HEK293 (cell line): ENCODE results near the gene SCYL1.
"Not testable (repeated sequence)": the region's sequence is repeated elsewhere in the genome, so short reads cannot be mapped to it uniquely, and the experiment has no call there.

Source experiments
- HOXC10 ChIP-seq: sonication (generic); formaldehyde crosslinking; IDR thresholded peaks from 2 replicates; pipeline ENCODE4 v1.8.1; 2023; ENCODE audit warnings: mild to moderate bottlenecking, missing genetic modification reagents
- ZBTB7A ChIP-seq: fragments of 450-650 bp; formaldehyde crosslinking; IDR thresholded peaks from 2 replicates; pipeline ENCODE4 v1.5.1; 2016; ENCODE audit warnings: low read depth, missing biosample characterization, missing genetic modification characterization
- ZNF76 ChIP-seq: fragments of 450-650 bp; formaldehyde crosslinking; IDR thresholded peaks from 2 replicates; pipeline ENCODE4; 2016; ENCODE audit warnings: low read depth, missing biosample characterization, missing genetic modification characterization, borderline replicate concordance
- TF ChIP-seq, protein P1 (sequence below): fragments of 450-650 bp; formaldehyde crosslinking; IDR thresholded peaks from 2 replicates; pipeline ENCODE4 v1.5.1; 2016; ENCODE audit warnings: missing biosample characterization, missing genetic modification characterization
- TF ChIP-seq, protein P2 (sequence below): fragments of 450-650 bp; formaldehyde crosslinking; IDR thresholded peaks from 2 replicates; pipeline ENCODE4 v1.5.1; 2016; ENCODE audit warnings: missing biosample characterization, missing genetic modification characterization
- TF ChIP-seq, protein P3 (sequence below): fragments of 450-650 bp; formaldehyde crosslinking; IDR thresholded peaks from 2 replicates; pipeline ENCODE4 v1.5.1; 2016; ENCODE audit warnings: missing biosample characterization, missing genetic modification characterization

DNA sequence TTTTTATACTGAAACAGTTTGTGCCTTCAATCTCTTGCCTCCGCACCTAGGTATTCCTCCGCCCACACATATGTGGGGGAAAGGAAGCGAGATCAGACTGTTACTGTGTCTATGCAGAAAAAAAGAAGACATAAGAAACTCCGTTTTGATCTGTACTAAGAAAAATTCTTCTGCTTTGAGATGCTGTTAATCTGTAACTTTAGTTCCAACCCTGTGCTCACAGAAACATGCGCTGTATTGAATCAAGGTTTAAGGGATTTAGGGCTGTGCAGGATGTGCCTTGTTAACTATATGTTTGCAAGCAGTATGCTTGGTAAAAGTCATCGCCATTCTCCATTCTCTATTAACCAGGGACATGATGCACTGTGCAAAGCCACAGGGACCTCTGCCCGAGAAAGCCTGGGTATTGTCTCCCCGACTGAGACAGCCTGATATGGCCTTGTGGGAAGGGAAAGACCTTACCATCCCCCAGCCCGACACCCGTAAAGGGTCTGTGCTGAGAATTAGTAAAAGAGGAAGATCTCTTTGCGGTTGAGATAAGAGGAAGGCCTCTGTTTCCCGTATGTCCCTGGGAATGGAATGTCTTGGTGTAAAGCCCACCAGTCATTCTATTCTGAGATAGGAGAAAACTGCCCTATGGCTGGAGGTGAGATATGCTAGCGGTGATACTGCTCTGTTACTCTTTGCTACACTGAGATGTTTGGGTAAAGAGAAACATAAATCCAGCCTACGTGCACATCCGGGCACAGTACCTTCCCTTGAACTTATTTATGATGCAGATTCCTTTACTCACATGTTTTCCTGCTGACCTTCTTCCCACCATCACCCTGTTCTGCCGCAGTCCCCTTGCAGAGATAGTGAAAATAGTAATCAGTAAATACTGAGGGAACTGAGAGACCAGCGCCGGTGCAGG, 1.9 kb upstream of the SCYL1 start:
- TF ChIP-seq, protein P1, sequence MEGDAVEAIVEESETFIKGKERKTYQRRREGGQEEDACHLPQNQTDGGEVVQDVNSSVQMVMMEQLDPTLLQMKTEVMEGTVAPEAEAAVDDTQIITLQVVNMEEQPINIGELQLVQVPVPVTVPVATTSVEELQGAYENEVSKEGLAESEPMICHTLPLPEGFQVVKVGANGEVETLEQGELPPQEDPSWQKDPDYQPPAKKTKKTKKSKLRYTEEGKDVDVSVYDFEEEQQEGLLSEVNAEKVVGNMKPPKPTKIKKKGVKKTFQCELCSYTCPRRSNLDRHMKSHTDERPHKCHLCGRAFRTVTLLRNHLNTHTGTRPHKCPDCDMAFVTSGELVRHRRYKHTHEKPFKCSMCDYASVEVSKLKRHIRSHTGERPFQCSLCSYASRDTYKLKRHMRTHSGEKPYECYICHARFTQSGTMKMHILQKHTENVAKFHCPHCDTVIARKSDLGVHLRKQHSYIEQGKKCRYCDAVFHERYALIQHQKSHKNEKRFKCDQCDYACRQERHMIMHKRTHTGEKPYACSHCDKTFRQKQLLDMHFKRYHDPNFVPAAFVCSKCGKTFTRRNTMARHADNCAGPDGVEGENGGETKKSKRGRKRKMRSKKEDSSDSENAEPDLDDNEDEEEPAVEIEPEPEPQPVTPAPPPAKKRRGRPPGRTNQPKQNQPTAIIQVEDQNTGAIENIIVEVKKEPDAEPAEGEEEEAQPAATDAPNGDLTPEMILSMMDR (tag by site-specific recombination): not testable (repeated sequence)
- not testable (repeated sequence) for TF ChIP-seq ZBTB7A (tag by site-specific recombination); ZNF76; HOXC10 (CRISPR knock-in tag)
- TF ChIP-seq, protein P2, sequence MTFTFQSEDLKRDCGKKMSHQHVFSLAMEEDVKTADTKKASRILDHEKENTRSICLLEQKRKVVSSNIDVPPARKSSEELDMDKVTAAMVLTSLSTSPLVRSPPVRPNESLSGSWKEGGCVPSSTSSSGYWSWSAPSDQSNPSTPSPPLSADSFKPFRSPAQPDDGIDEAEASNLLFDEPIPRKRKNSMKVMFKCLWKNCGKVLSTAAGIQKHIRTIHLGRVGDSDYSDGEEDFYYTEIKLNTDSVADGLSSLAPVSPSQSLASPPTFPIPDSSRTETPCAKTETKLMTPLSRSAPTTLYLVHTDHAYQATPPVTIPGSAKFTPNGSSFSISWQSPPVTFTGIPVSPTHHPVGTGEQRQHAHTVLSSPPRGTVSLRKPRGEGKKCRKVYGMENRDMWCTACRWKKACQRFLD (tag by site-specific recombination): not testable (repeated sequence)
- TF ChIP-seq, protein P3, sequence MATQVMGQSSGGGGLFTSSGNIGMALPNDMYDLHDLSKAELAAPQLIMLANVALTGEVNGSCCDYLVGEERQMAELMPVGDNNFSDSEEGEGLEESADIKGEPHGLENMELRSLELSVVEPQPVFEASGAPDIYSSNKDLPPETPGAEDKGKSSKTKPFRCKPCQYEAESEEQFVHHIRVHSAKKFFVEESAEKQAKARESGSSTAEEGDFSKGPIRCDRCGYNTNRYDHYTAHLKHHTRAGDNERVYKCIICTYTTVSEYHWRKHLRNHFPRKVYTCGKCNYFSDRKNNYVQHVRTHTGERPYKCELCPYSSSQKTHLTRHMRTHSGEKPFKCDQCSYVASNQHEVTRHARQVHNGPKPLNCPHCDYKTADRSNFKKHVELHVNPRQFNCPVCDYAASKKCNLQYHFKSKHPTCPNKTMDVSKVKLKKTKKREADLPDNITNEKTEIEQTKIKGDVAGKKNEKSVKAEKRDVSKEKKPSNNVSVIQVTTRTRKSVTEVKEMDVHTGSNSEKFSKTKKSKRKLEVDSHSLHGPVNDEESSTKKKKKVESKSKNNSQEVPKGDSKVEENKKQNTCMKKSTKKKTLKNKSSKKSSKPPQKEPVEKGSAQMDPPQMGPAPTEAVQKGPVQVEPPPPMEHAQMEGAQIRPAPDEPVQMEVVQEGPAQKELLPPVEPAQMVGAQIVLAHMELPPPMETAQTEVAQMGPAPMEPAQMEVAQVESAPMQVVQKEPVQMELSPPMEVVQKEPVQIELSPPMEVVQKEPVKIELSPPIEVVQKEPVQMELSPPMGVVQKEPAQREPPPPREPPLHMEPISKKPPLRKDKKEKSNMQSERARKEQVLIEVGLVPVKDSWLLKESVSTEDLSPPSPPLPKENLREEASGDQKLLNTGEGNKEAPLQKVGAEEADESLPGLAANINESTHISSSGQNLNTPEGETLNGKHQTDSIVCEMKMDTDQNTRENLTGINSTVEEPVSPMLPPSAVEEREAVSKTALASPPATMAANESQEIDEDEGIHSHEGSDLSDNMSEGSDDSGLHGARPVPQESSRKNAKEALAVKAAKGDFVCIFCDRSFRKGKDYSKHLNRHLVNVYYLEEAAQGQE (tag by site-specific recombination): not testable (repeated sequence)
